ENCODE results near the gene ANO5. TPM values are rescaled to one million over a fixed set of nuclear protein-coding genes. Genes with fewer than 3 reads are reported as not detected.

The ANO5 gene
- total and polyA plus RNA-seq, 2 of the 4 experiments (the other 2 are of a cell fraction) = not detected

DNA sequence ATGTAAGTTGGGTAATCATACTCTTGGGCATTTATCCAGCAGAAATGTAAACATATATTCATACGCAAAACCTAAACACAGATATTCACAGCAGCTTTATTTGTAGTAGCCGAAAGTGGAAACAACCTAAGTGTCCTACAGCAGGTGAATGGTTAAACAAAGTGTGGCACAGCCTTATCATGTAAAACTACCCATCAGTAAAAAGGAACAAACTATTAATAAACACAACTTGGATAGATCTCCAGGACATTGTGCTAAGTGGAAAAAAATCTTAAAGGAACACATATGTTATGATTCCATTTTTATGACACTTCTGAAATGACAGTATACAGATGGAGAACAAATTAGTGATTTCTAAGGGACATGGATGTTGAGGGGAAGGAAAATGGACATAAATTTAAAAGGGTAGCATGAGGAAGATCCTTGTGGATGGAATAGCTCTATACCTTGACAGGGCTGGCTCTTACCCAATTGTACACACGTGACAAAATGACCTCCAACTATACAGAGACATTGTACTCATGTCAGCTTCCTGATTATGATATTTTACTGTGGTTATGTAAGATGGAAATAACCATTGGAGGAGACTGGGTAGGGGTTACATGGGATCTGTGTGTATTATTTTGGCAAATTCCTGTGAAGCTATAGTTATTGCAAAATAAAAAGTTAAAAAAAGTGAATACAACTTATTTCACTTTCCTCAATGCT lies 15.4 kb downstream of the ANO5 start:
- H3K79me1 ChIP-seq (ENCODE audit: low read depth in 1 of 2, low read length in 2 of 2) = no peaks in the 10 kb centered on the region
- intact Hi-C loops (cut with micrococcal nuclease) = no loop called here
- no peak overlapping the region for H3K27ac ChIP-seq (ENCODE audit: insufficient read depth, low read length)
- DNase-seq (no peak), ATAC-seq (ENCODE audit: low read depth) (no peak)
- H2AK9ac ChIP-seq (replicated peaks; ENCODE audit: low read depth, low read length, poor library complexity) = no peak overlapping the region
- no peaks in the 10 kb centered on the region for H4K20me1 ChIP-seq (ENCODE audit: insufficient read depth, low read length)
- no peak overlapping the region for H3K9ac ChIP-seq (ENCODE audit: low read depth, low read length)
- H3K9me3 ChIP-seq (ENCODE audit: control insufficient read depth, insufficient read depth, low read length) = no peaks in the 10 kb centered on the region
- no peak overlapping the region for H3K4ac ChIP-seq (ENCODE audit: low read depth, low read length)
- no TSS peak for BruUV-seq (replicated peaks)
- no peaks in the 10 kb centered on the region for H3K27me3 ChIP-seq (ENCODE audit: control insufficient read depth, insufficient read depth, low read length)
- H2BK5ac ChIP-seq (ENCODE audit: low read depth, low read length, poor library complexity, severe bottlenecking) = no peak overlapping the region
- dilution Hi-C loops (cut with HindIII; ENCODE audit: low sequenced_read_pairs, unreplicated experiment) = no loop called here
- H3K18ac ChIP-seq (ENCODE audit: low read depth, low read length) = no peak overlapping the region
- H3K4me2 ChIP-seq (ENCODE audit: low read depth, low read length) = no peak overlapping the region
- H3K36me3 ChIP-seq (ENCODE audit: control insufficient read depth, insufficient read depth, low read length) = no peaks in the 10 kb centered on the region
- H3K4me3 ChIP-seq (ENCODE audit: insufficient read depth, low read depth, low read length) = no peak overlapping the region
- H2AFZ ChIP-seq (replicated peaks; ENCODE audit: low read length, poor library complexity) = no peak overlapping the region
- ChIA-PET POLR2A (ENCODE audit: unreplicated experiment) (no interaction called here), CTCF (no interaction called here)
- no peak overlapping the region for H2BK20ac ChIP-seq (ENCODE audit: low read depth, low read length)
- H4K8ac ChIP-seq (ENCODE audit: low read depth in 2 of 2, low read length in 2 of 2) = no peak overlapping the region
- H3K23ac ChIP-seq (ENCODE audit: low read depth, low read length) = no peak overlapping the region
- H4K91ac ChIP-seq (ENCODE audit: insufficient read depth, low read depth, low read length) = no peak overlapping the region
- H3K56ac ChIP-seq (ENCODE audit: extremely low read depth, insufficient read depth, low read length) = no peak overlapping the region
- H2AK5ac ChIP-seq (ENCODE audit: low read depth, low read length) = no peak overlapping the region
- H3K9me1 ChIP-seq (ENCODE audit: insufficient read depth, low read length) = no peaks in the 10 kb centered on the region
- TF ChIP-seq USF2 (IDR thresholded peaks at IDR 0.05; ENCODE audit: low read depth, low read length) = no peak
- H4K5ac ChIP-seq (ENCODE audit: low read depth, low read length) = no peak overlapping the region
- no peaks in the 10 kb centered on the region for H3K4me1 ChIP-seq (ENCODE audit: control insufficient read depth, insufficient read depth, low read length)
- H3K14ac ChIP-seq (replicated peaks; ENCODE audit: low read depth, low read length) = no peak overlapping the region
- in situ Hi-C loops (cut with MboI; ENCODE audit: low sequenced_read_pairs) = no loop called here
- no peak overlapping the region for H2BK120ac ChIP-seq (ENCODE audit: low read depth, low read length)
- H2BK15ac ChIP-seq (ENCODE audit: low read depth, low read length) = no peak overlapping the region
- no CpG with 5 or more reads among the region's 3 CpGs for WGBS, 2 experiments (ENCODE audit: extremely low coverage in 2 of 2, insufficient read length in 1 of 2)

Data from IMR-90 (cell line).